Activated T-helper 1 cell treated with anti-CD3 and anti-CD28 coated beads, Interleukin-12 subunit alpha, Interleukin-12 subunit beta, Interleukin-2, Interleukin-4 antibody, amounts not matched to agents 30 ng/mL and 10 ng/mL and 1 ng/mL, durations not matched to agents 14 hours and 24 hours and 36 hours (primary cell): ENCODE results near the gene NCAPD2. TPM values are rescaled to one million over a fixed set of nuclear protein-coding genes. Genes with fewer than 3 reads are reported as not detected.
"Not testable (repeated sequence)": the region's sequence is repeated elsewhere in the genome, so short reads cannot be mapped to it uniquely, and the experiment has no call there.

Experiments
- DNase-seq: peaks from one replicate; pipeline ENCODE4 v3.0.0; 2021; ENCODE audit warnings: low spot score
- H3K27ac Mint-ChIP-seq: one replicate; pipeline ENCODE4 v1.8.0; 2021; ENCODE audit warnings: mild to moderate bottlenecking, mixed read lengths
- H3K27me3 Mint-ChIP-seq: one replicate; pipeline ENCODE4 v1.8.0; 2022; ENCODE audit warnings: mild to moderate bottlenecking, moderate library complexity, mixed read lengths; ENCODE audit not compliant: insufficient read depth
- H3K36me3 Mint-ChIP-seq: one replicate; pipeline ENCODE4 v1.8.0; 2021; ENCODE audit warnings: low read depth, mixed read lengths
- H3K4me1 Mint-ChIP-seq: one replicate; pipeline ENCODE4 v1.8.0; 2021; ENCODE audit warnings: low read depth, mixed read lengths
- H3K4me3 Mint-ChIP-seq: one replicate; pipeline ENCODE4 v1.8.0; 2021; ENCODE audit warnings: mild to moderate bottlenecking, moderate library complexity, mixed read lengths
- H3K9me3 Mint-ChIP-seq: one replicate; pipeline ENCODE4 v1.8.0; 2021; ENCODE audit warnings: mixed read lengths
- intact Hi-C: fragments of 100-400 bp; cut with micrococcal nuclease; formaldehyde crosslinking; loops from one replicate; pipeline ENCODE4 v1.15.1; 2024
- total RNA-seq: library from RNA; stranded (reverse); gene quantifications from 2 replicates; pipeline ENCODE4 v1.2.3, GENCODE V29; 2022

The NCAPD2 gene
- total RNA-seq, 1 donor from 2014 or later = 93.4 TPM

DNA sequence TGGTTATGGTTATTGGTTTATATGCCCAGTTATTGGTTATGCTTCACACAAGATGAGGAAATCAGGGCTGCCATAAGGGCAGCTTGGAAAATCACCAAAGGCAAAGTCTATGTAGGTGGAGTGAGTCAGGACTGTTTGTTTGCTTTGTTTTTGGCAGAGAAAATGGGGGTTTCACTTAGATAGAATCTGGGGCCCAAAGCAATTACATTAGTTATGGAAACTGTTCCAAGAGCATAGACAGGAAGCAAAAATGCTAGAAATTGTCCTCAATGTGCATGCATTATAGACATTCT, 25.7 kb upstream of the NCAPD2 start:
- DNase-seq = no peak
- H3K9me3 Mint-ChIP-seq = no peaks in the 10 kb centered on the region
- peaks cover 78% of the 10 kb centered on the region for H3K4me1 Mint-ChIP-seq
- intact Hi-C loops = loop anchor here (5.0 kb wide), 1 partner anchor 146 kb away; no protein-coding TSS in a partner anchor
- peaks cover 1% of the 10 kb centered on the region for H3K27me3 Mint-ChIP-seq
- H3K27ac Mint-ChIP-seq = peak overlapping the region; percentile 81
- peaks cover 56% of the 10 kb centered on the region for H3K36me3 Mint-ChIP-seq
- peak overlapping the region; percentile 93 for H3K4me3 Mint-ChIP-seq

GRCh38 chr12:6469092-6469491, 24.8 kb upstream of the NCAPD2 start:
- intact Hi-C loops = loop anchor here (5.0 kb wide), 1 partner anchor 147 kb away; no protein-coding TSS in a partner anchor
- peaks cover 49% of the 10 kb centered on the region for H3K36me3 Mint-ChIP-seq

DNA sequence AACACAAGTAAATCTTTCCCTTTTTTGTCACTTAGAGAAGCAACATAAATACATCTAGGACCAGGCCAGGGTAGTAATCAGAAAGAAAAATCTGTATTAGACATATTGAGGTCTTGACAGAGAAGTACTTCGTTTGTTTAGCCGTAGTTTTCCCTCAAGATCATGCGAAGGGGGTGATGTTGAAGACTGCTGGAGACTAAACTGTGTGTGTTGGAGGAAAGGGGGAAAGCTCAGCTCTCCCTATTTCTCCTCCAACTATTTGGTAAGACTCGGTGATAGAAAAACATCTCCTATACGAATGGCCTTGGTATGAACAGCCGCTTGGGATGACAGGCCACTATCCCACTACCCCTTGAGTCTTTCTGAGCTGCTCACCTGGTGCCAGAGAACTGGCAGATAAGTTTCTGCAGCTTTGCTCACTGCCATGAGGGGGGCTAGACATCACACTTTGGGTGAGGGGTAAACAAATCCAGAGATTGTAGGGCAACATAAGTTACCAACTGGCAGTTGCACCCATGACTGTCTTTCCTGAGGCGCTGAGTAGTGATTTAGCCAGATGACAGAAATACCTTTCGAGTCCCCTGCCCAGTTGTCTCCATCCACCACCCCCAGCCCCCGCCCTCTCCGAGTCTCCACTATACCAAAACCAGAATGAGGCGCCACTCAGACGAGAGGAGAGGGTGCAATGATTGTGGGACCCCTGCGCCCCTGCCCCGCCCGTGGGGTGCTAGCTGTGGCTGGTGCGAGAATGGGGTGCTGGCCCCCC, 24.1 kb upstream of the NCAPD2 start:
- DNase-seq = no peak
- intact Hi-C loops = loop anchor here (1.0 to 5.0 kb wide), 11 partner anchors 7 to 473 kb away; partner anchors contain the start of genes C12orf57, GAPDH, IFFO1 and MRPL51
- H3K4me3 Mint-ChIP-seq = peak overlapping the region; percentile 93
- H3K27me3 Mint-ChIP-seq = peaks cover 1% of the 10 kb centered on the region
- peak overlapping the region; percentile 81 for H3K27ac Mint-ChIP-seq
- peaks cover 42% of the 10 kb centered on the region for H3K36me3 Mint-ChIP-seq
- no peaks in the 10 kb centered on the region for H3K9me3 Mint-ChIP-seq
- peaks cover 63% of the 10 kb centered on the region for H3K4me1 Mint-ChIP-seq

More at GRCh38 chr12:6469092-6469491, 24.8 kb upstream of the NCAPD2 start:
- peaks cover 70% of the 10 kb centered on the region for H3K4me1 Mint-ChIP-seq
- DNase-seq = no peak
- H3K4me3 Mint-ChIP-seq = peak overlapping the region; percentile 93
- H3K27me3 Mint-ChIP-seq = peaks cover 1% of the 10 kb centered on the region
- no peaks in the 10 kb centered on the region for H3K9me3 Mint-ChIP-seq
- H3K27ac Mint-ChIP-seq = peak overlapping the region; percentile 81

GRCh38 chr12:6470375-6471163, 23.3 kb upstream of the NCAPD2 start, which contains the start of gene VAMP1:
TSS of gene VAMP1 (minus strand) at chr12:6470677. CDS start at chr12:6470531, 146 bp downstream.
- peaks cover 1% of the 10 kb centered on the region for H3K27me3 Mint-ChIP-seq
- peaks cover 57% of the 10 kb centered on the region for H3K4me1 Mint-ChIP-seq
- peaks cover 38% of the 10 kb centered on the region for H3K36me3 Mint-ChIP-seq
- peak; percentile 97 for DNase-seq
- peak within 1 kb of the TSS; percentile 85 for H3K27ac Mint-ChIP-seq
- H3K4me3 Mint-ChIP-seq = peak within 1 kb of the TSS; percentile 93
- intact Hi-C loops = loop anchor here (1.0 to 5.0 kb wide), 10 partner anchors 8 to 472 kb away; partner anchors contain the start of genes C12orf57, GAPDH, IFFO1 and MRPL51
- no peaks in the 10 kb centered on the region for H3K9me3 Mint-ChIP-seq

GRCh38 chr12:6471989-6472360, 21.9 kb upstream of the NCAPD2 start:
- H3K4me1 Mint-ChIP-seq = peaks cover 43% of the 10 kb centered on the region
- peak overlapping the region; percentile 93 for H3K4me3 Mint-ChIP-seq
- intact Hi-C loops = loop anchor here (2.0 to 5.0 kb wide), 5 partner anchors 85 to 470 kb away; partner anchors contain the start of genes C12orf57, IFFO1 and RNU7-1

GRCh38 chr12:6472491-6472890, 21.4 kb upstream of the NCAPD2 start:
- peaks cover 1% of the 10 kb centered on the region for H3K27me3 Mint-ChIP-seq
- peaks cover 38% of the 10 kb centered on the region for H3K4me1 Mint-ChIP-seq
- intact Hi-C loops = loop anchor here (5.0 kb wide), 2 partner anchors 85 to 470 kb away; partner anchors contain the start of genes C12orf57, IFFO1 and RNU7-1
- DNase-seq = no peak
- peak overlapping the region; percentile 93 for H3K4me3 Mint-ChIP-seq
- H3K9me3 Mint-ChIP-seq = no peaks in the 10 kb centered on the region
- no peak overlapping the region for H3K27ac Mint-ChIP-seq
- peaks cover 23% of the 10 kb centered on the region for H3K36me3 Mint-ChIP-seq

More at GRCh38 chr12:6471989-6472360, 21.9 kb upstream of the NCAPD2 start:
- peak overlapping the region; percentile 85 for H3K27ac Mint-ChIP-seq
- H3K27me3 Mint-ChIP-seq = peaks cover 1% of the 10 kb centered on the region
- H3K36me3 Mint-ChIP-seq = peaks cover 28% of the 10 kb centered on the region
- DNase-seq = no peak
- H3K9me3 Mint-ChIP-seq = no peaks in the 10 kb centered on the region

GRCh38 chr12:6475233-6475975, 18.5 kb upstream of the NCAPD2 start:
- intact Hi-C loops = not testable (repeated sequence)

GRCh38 chr12:6476489-6476888, 17.4 kb upstream of the NCAPD2 start:
- peak overlapping the region; percentile 58 for H3K27ac Mint-ChIP-seq
- H3K9me3 Mint-ChIP-seq = no peaks in the 10 kb centered on the region
- H3K27me3 Mint-ChIP-seq = peaks cover 8% of the 10 kb centered on the region
- no peak overlapping the region for H3K4me3 Mint-ChIP-seq
- peaks cover 10% of the 10 kb centered on the region for H3K4me1 Mint-ChIP-seq
- H3K36me3 Mint-ChIP-seq = no peaks in the 10 kb centered on the region
- no peak for DNase-seq
- intact Hi-C loops = no loop called here

More at GRCh38 chr12:6475233-6475975, 18.5 kb upstream of the NCAPD2 start:
- H3K9me3 Mint-ChIP-seq, H3K27ac Mint-ChIP-seq, H3K36me3 Mint-ChIP-seq, DNase-seq, H3K27me3 Mint-ChIP-seq, H3K4me3 Mint-ChIP-seq: not testable (repeated sequence)
- peaks cover 17% of the 10 kb centered on the region for H3K4me1 Mint-ChIP-seq

GRCh38 chr12:6477601-6478377, 16.1 kb upstream of the NCAPD2 start:
- H3K27ac Mint-ChIP-seq, H3K4me1 Mint-ChIP-seq, H3K4me3 Mint-ChIP-seq, intact Hi-C loops, DNase-seq, H3K36me3 Mint-ChIP-seq, H3K9me3 Mint-ChIP-seq: not testable (repeated sequence)
- peaks cover 12% of the 10 kb centered on the region for H3K27me3 Mint-ChIP-seq

DNA sequence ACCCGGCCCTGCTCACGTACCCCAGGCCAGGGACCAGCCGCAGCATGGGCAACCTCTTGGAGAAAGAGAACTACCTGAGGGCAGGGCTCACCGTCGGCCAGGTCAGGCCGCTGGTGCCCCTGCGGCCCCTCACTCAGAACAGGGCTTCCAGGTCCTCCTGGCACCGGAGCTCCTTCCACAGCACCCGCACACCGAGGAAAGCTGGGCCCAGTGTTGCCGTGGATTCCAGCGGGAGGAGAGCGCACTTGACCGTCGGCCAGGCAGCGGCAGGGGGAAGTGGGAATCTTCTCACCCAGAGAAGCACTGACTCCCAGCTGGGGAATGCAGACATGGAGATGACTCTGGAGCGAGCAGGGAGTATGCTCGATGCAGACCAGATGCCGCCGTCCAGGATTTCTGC, 15.5 kb upstream of the NCAPD2 start:
- intact Hi-C loops = no loop called here
- Mint-ChIP-seq H3K36me3 (no peaks in the 10 kb centered on the region), H3K4me3 (no peak overlapping the region), H3K9me3 (no peaks in the 10 kb centered on the region), H3K27ac (no peak overlapping the region), H3K4me1 (no peaks in the 10 kb centered on the region), H3K27me3 (peaks cover 11% of the 10 kb centered on the region)
- no peak for DNase-seq

GRCh38 chr12:6488240-6488639, 5.7 kb upstream of the NCAPD2 start:
- DNase-seq = no peak
- Mint-ChIP-seq H3K36me3 (peaks cover 8% of the 10 kb centered on the region), H3K27ac (no peak overlapping the region), H3K9me3 (no peaks in the 10 kb centered on the region), H3K27me3 (peaks cover 2% of the 10 kb centered on the region), H3K4me3 (no peak overlapping the region), H3K4me1 (peaks cover 10% of the 10 kb centered on the region)
- intact Hi-C loops = no loop called here

GRCh38 chr12:6489449-6489848, 4.5 kb upstream of the NCAPD2 start:
- H3K27me3 Mint-ChIP-seq = peaks cover 4% of the 10 kb centered on the region
- H3K4me3 Mint-ChIP-seq = no peak overlapping the region
- intact Hi-C loops = no loop called here
- H3K4me1 Mint-ChIP-seq = peaks cover 13% of the 10 kb centered on the region
- H3K27ac Mint-ChIP-seq = no peak overlapping the region
- no peaks in the 10 kb centered on the region for H3K9me3 Mint-ChIP-seq
- H3K36me3 Mint-ChIP-seq = peaks cover 8% of the 10 kb centered on the region
- no peak for DNase-seq
